B cell (primary cell): ENCODE measurements around the gene ZNF175. TPM values are rescaled to one million over a fixed set of nuclear protein-coding genes. Genes with fewer than 3 reads are reported as not detected.

Source experiments
- ATAC-seq: fragments of 200-7000 bp; cut with Tn5 transposase; one replicate; pipeline ENCODE4 v1.10.0; 2021; ENCODE audit warnings: low read depth, mild to moderate bottlenecking, moderate number of reproducible peaks, moderate library complexity
- CTCF ChIA-PET: fragments of 350-600 bp; sonication (Branson Sonifier 250); formaldehyde crosslinking; loops from one replicate; lab custom pipeline; 2021; ENCODE audit warnings: antibody characterized with exemption, inconsistent platforms; lab: Charles Lee
- POLR2A ChIA-PET: fragments of 350-600 bp; sonication (Branson Sonifier 250); formaldehyde crosslinking; loops from one replicate; lab custom pipeline; 2021; ENCODE audit warnings: antibody characterized with exemption; lab: Charles Lee
- DNase-seq: peaks from one replicate; pipeline ENCODE4 v3.0.0; 2013
- H2AFZ ChIP-seq: 2 replicates; pipeline ENCODE4 v1.6.1; 2012; ENCODE audit warnings: mild to moderate bottlenecking, low read depth, low read length; ENCODE audit not compliant: insufficient read depth, poor library complexity, severe bottlenecking
- H3K27ac ChIP-seq, 2 donors: 1 replicate in 1 of 2; 2 replicates in 1 of 2; pipeline ENCODE4 v1.5.1; 2012 to 2013; ENCODE audit warnings: low read length in 2 of 2, mild to moderate bottlenecking in 2 of 2, moderate library complexity in 1 of 2
- H3K27me3 ChIP-seq, 4 experiments: fragments of 200-600 bp in 1 of 4; sonication (generic) in 1 of 4; replicated peaks in 1 of 4; 1 replicate in 2 of 4; 2 replicates in 2 of 4; pipeline versions ENCODE4 v1.6.1 to v1.7.0; 2013 to 2016; ENCODE audit warnings: low read length in 3 of 4, mild to moderate bottlenecking in 2 of 4, mixed read lengths in 1 of 4, moderate library complexity in 1 of 4; ENCODE audit not compliant: insufficient read depth in 4 of 4, control insufficient read depth in 3 of 4; ENCODE audit errors: control extremely low read depth in 1 of 4
- H3K36me3 ChIP-seq, 2 experiments: replicated peaks in 1 of 2; 1 replicate in 1 of 2; 2 replicates in 1 of 2; pipeline versions ENCODE4 v1.6.1 to v1.7.1; 2013; ENCODE audit warnings: low read length in 1 of 2; ENCODE audit not compliant: insufficient read depth in 2 of 2, control insufficient read depth in 1 of 2; ENCODE audit errors: control extremely low read depth in 1 of 2, extremely low read depth in 1 of 2
- H3K4me1 ChIP-seq, 2 donors: fragments of 200-600 bp in 1 of 2; sonication (generic) in 1 of 2; 1 replicate in 1 of 2; 2 replicates in 1 of 2; pipeline versions ENCODE4 v1.5.1 to v1.6.1; 2013 to 2017; ENCODE audit warnings: low read length in 2 of 2; ENCODE audit not compliant: control insufficient read depth in 2 of 2, insufficient read depth in 2 of 2
- H3K4me2 ChIP-seq: replicated peaks from 2 replicates; pipeline ENCODE3; 2012; ENCODE audit warnings: mild to moderate bottlenecking, low read depth, low read length; ENCODE audit not compliant: poor library complexity, severe bottlenecking
- H3K4me3 ChIP-seq, 5 experiments: fragments of 200-600 bp in 1 of 5; sonication (generic) in 1 of 5; 1 replicate in 3 of 5; 2 replicates in 2 of 5; pipeline versions ENCODE4 v1.5.1 to v1.7.0; 2011 to 2016; ENCODE audit warnings: low read length in 4 of 5, mild to moderate bottlenecking in 4 of 5, low read depth in 2 of 5, control low read depth in 1 of 5, moderate library complexity in 1 of 5; ENCODE audit not compliant: insufficient read depth in 1 of 5; ENCODE audit errors: control extremely low read depth in 1 of 5, extremely low read depth in 1 of 5
- H3K79me2 ChIP-seq: fragments of 200-600 bp; sonication (generic); one replicate; pipeline ENCODE4 v1.6.0; 2016; ENCODE audit warnings: low read length; ENCODE audit not compliant: control insufficient read depth, insufficient read depth
- H3K9ac ChIP-seq: fragments of 200-600 bp; sonication (generic); 2 replicates; pipeline ENCODE4 v1.6.1; 2017; ENCODE audit warnings: mild to moderate bottlenecking, low read length, moderate library complexity
- H3K9me3 ChIP-seq, 3 donors: one replicate each; pipeline versions ENCODE4 v1.6.1 to v1.7.1; 2013; ENCODE audit warnings: low read length in 2 of 3; ENCODE audit not compliant: control insufficient read depth in 2 of 3, insufficient read depth in 1 of 3; ENCODE audit errors: control extremely low read depth in 1 of 3
- H4K20me1 ChIP-seq: 2 replicates; pipeline ENCODE4 v1.6.0; 2012; ENCODE audit warnings: mild to moderate bottlenecking, low read length; ENCODE audit not compliant: insufficient read depth, control insufficient read depth, poor library complexity, severe bottlenecking
- H3K27ac Mint-ChIP-seq: one replicate; pipeline ENCODE4 v1.8.0; 2021; ENCODE audit warnings: mixed read lengths
- H3K27me3 Mint-ChIP-seq: one replicate; pipeline ENCODE4 v1.8.0; 2021; ENCODE audit warnings: mixed read lengths
- H3K4me1 Mint-ChIP-seq: one replicate; pipeline ENCODE4 v1.8.0; 2021; ENCODE audit warnings: mixed read lengths
- H3K4me3 Mint-ChIP-seq: one replicate; pipeline ENCODE4 v1.8.0; 2021; ENCODE audit warnings: mixed read lengths
- H3K9me3 Mint-ChIP-seq: one replicate; pipeline ENCODE4 v1.8.0; 2022; ENCODE audit warnings: mixed read lengths; ENCODE audit not compliant: insufficient read depth
- CTCF ChIP-seq: fragments of 200-600 bp; IDR thresholded peaks from one replicate; pipeline ENCODE4 v1.8.0; 2022; ENCODE audit warnings: antibody characterized with exemption, mild to moderate bottlenecking
- EZH2 ChIP-seq: IDR thresholded peaks from 2 replicates; pipeline ENCODE4 v1.6.1; 2012; ENCODE audit warnings: borderline replicate concordance, low read depth, mild to moderate bottlenecking, moderate library complexity, low read length; ENCODE audit not compliant: insufficient read depth, poor library complexity, severe bottlenecking
- WGBS: methylation state at CpG from one replicate; pipeline ENCODE4 v1.1.5; 2013; ENCODE audit warnings: missing lambda C conversion rate; ENCODE audit not compliant: insufficient coverage; 5-methylcytosine and 5-hydroxymethylcytosine counted together
- intact Hi-C: fragments of 100-400 bp; cut with micrococcal nuclease; formaldehyde crosslinking; loops from one replicate; pipeline ENCODE4 v1.10.0; 2022
- polyA plus RNA-seq: library from polyadenylated mRNA; depleted of rRNA; stranded (reverse); fragments of >200 nt; gene quantifications from 2 replicates; pipeline ENCODE4 v1.2.3, GENCODE V29; 2012
- total RNA-seq, 2 donors: library from RNA; stranded (reverse); fragments of 120-200 nt in 1 of 2; gene quantifications; 1 replicate in 1 of 2; 2 replicates in 1 of 2; pipeline versions ENCODE4 v1.2.3 to v1.2.4, GENCODE V29; 2013 to 2022

Gene ZNF175
- total and polyA plus RNA-seq, 2 donors (not counting 1 experiment from before 2014, with no cell fraction given), result 4.6 to 31.3 TPM

GRCh38 chr19:51595190-51596175 is 24.4 kb downstream of the ZNF175 start:
- H3K9ac ChIP-seq, result peak overlapping the region; percentile 89
- H4K20me1 ChIP-seq, result no peaks in the 10 kb centered on the region
- ATAC-seq (no peak), DNase-seq (no peak)
- 88% methylated on average over 8 of the region's 8 CpGs for WGBS
- ChIA-PET CTCF (interaction anchor here (1.2 to 3.5 kb wide), 3 partner anchors 12 to 121 kb away, joined by 4 to 22 read pairs (median 5); no protein-coding TSS in a partner anchor), POLR2A (interaction anchor here (0.6 kb wide), 1 partner anchor 61 kb away, joined by 4 read pairs; no protein-coding TSS in a partner anchor)
- peak overlapping the region; percentile 92 for H3K4me3 Mint-ChIP-seq
- TF ChIP-seq EZH2, result no peak
- TF ChIP-seq CTCF, result no peak
- peak overlapping the region; percentile 96 for H2AFZ ChIP-seq
- H3K4me2 ChIP-seq, result peak overlapping the region; percentile 94
- H3K27me3 ChIP-seq, result peaks cover 0 to 2% (median 0%) of the 10 kb centered on the region in 4 experiments
- H3K4me3 ChIP-seq, result peak overlapping the region in 1 of 5 experiments; percentile 90
- peaks cover 48% of the 10 kb centered on the region for H3K79me2 ChIP-seq
- intact Hi-C loops, result loop anchor here (2.0 kb wide), 1 partner anchor 257 kb away; no protein-coding TSS in a partner anchor
- H3K4me1 ChIP-seq, result peaks cover 26 to 30% of the 10 kb centered on the region in 2 donors
- H3K9me3 Mint-ChIP-seq, result no peaks in the 10 kb centered on the region
- no peaks in the 10 kb centered on the region for H3K36me3 ChIP-seq
- no peaks in the 10 kb centered on the region for H3K27me3 Mint-ChIP-seq
- peaks cover 36% of the 10 kb centered on the region for H3K4me1 Mint-ChIP-seq
- H3K9me3 ChIP-seq, result peaks cover 0 to 14% (median 0%) of the 10 kb centered on the region in 3 donors
- peak overlapping the region; percentile 46 for H3K27ac Mint-ChIP-seq
- no peak overlapping the region for H3K27ac ChIP-seq
